ENCODE data around the gene RBM26. TPM values are rescaled to one million over a fixed set of nuclear protein-coding genes. Genes with fewer than 3 reads are reported as not detected.

RBM26 gene
- total and polyA plus RNA-seq, 2 experiments from 2014 or later, result 11.1 to 19.2 TPM

- Histone ChIP-seq H3K27ac (no peak overlapping the region), H3K79me2 (ENCODE audit: insufficient read depth) (peaks cover 88% of the 10 kb centered on the region), H3F3A (ENCODE audit: insufficient read depth) (peaks cover 22% of the 10 kb centered on the region), H4K20me1 (ENCODE audit: insufficient read depth) (peaks cover 27% of the 10 kb centered on the region), H3K36me3 (ENCODE audit: low read depth) (peaks cover 14% of the 10 kb centered on the region; the same call in 1 of the 2 replicates), H2AFZ (no peak overlapping the region), H3K4me3 (no peak overlapping the region), H3K4me2 (ENCODE audit: unreplicated experiment) (no peak overlapping the region), H3K9me2 (ENCODE audit: insufficient read depth) (no peaks in the 10 kb centered on the region), H3K9ac (no peak overlapping the region), H3K27me3 (replicated peaks; ENCODE audit: insufficient read depth) (no peaks in the 10 kb centered on the region), H3K9me3 (ENCODE audit: low read depth) (no peaks in the 10 kb centered on the region), H3K4me1 (ENCODE audit: insufficient read depth) (peaks cover 10% of the 10 kb centered on the region)
- no peak for TF ChIP-seq EZH2 (IDR thresholded peaks at IDR 0.05; ENCODE audit: insufficient read depth, poor library complexity, severe bottlenecking)
- no peak for TF ChIP-seq EZH2phosphoT487 (IDR thresholded peaks at IDR 0.05; ENCODE audit: insufficient read depth, low read depth)
- DNase-seq, result no peak
- WGBS, 2 experiments (ENCODE audit: low coverage in 1 of 2, low lambda C conversion rate in 2 of 2, missing lambda C conversion rate in 2 of 2), result 88 to 91% methylated on average over 14 of the region's 14 CpGs
- in situ Hi-C loops (cut with MboI), result no loop called here
Observed at GRCh38 chr13:79393564-79394249, 12.3 kb downstream of the RBM26 start.

GRCh38 chr13:79392882-79393563 lies 13.0 kb downstream of the RBM26 start:
- 77 to 78% methylated on average over 6 of the region's 6 CpGs for WGBS, 2 experiments (ENCODE audit: low coverage in 1 of 2, low lambda C conversion rate in 2 of 2, missing lambda C conversion rate in 2 of 2)
- Histone ChIP-seq H4K20me1 (ENCODE audit: insufficient read depth) (peaks cover 29% of the 10 kb centered on the region), H3K9me2 (ENCODE audit: insufficient read depth) (no peaks in the 10 kb centered on the region), H3K9me3 (ENCODE audit: low read depth) (no peaks in the 10 kb centered on the region), H3K79me2 (ENCODE audit: insufficient read depth) (peaks cover 88% of the 10 kb centered on the region), H3K27me3 (replicated peaks; ENCODE audit: insufficient read depth) (no peaks in the 10 kb centered on the region), H2AFZ (no peak overlapping the region), H3K4me3 (no peak overlapping the region), H3F3A (ENCODE audit: insufficient read depth) (peaks cover 16% of the 10 kb centered on the region), H3K9ac (no peak overlapping the region), H3K27ac (no peak overlapping the region), H3K4me2 (ENCODE audit: unreplicated experiment) (peak overlapping the region; percentile 7), H3K36me3 (ENCODE audit: low read depth) (peaks cover 10% of the 10 kb centered on the region; the same call in 1 of the 2 replicates), H3K4me1 (ENCODE audit: insufficient read depth) (peaks cover 10% of the 10 kb centered on the region)
- no peak for TF ChIP-seq EZH2 (IDR thresholded peaks at IDR 0.05; ENCODE audit: insufficient read depth, poor library complexity, severe bottlenecking)
- TF ChIP-seq EZH2phosphoT487 (IDR thresholded peaks at IDR 0.05; ENCODE audit: insufficient read depth, low read depth), result peak; percentile 80
- in situ Hi-C loops (cut with MboI), result no loop called here
- peak; percentile 81 for DNase-seq

- H3K27me3 ChIP-seq (replicated peaks; ENCODE audit: insufficient read depth), result no peaks in the 10 kb centered on the region
Observed at GRCh38 chr13:79389026-79389425, 17.0 kb downstream of the RBM26 start.

GRCh38 chr13:79387853-79388252 lies 18.2 kb downstream of the RBM26 start:
- Histone ChIP-seq H3K4me3 (no peak overlapping the region), H3F3A (ENCODE audit: insufficient read depth) (peaks cover 9% of the 10 kb centered on the region), H3K9ac (no peak overlapping the region), H3K4me2 (ENCODE audit: unreplicated experiment) (no peak overlapping the region), H3K27me3 (replicated peaks; ENCODE audit: insufficient read depth) (no peaks in the 10 kb centered on the region), H2AFZ (no peak overlapping the region), H3K9me3 (ENCODE audit: low read depth) (no peaks in the 10 kb centered on the region), H3K4me1 (ENCODE audit: insufficient read depth) (peaks cover 17% of the 10 kb centered on the region), H3K27ac (no peak overlapping the region), H3K36me3 (ENCODE audit: low read depth) (no peaks in the 10 kb centered on the region; the same call in 1 of the 2 replicates), H3K9me2 (ENCODE audit: insufficient read depth) (no peaks in the 10 kb centered on the region), H3K79me2 (ENCODE audit: insufficient read depth) (peaks cover 89% of the 10 kb centered on the region), H4K20me1 (ENCODE audit: insufficient read depth) (peaks cover 32% of the 10 kb centered on the region)
- DNase-seq, result no peak
- TF ChIP-seq EZH2phosphoT487 (IDR thresholded peaks at IDR 0.05; ENCODE audit: insufficient read depth, low read depth) (no peak), EZH2 (IDR thresholded peaks at IDR 0.05; ENCODE audit: insufficient read depth, poor library complexity, severe bottlenecking) (no peak)
- 96 to 100% methylated on average over 4 of the region's 4 CpGs for WGBS, 2 experiments (ENCODE audit: low coverage in 1 of 2, low lambda C conversion rate in 2 of 2, missing lambda C conversion rate in 2 of 2)
- in situ Hi-C loops (cut with MboI), result no loop called here

More at GRCh38 chr13:79389026-79389425, 17.0 kb downstream of the RBM26 start:
- Histone ChIP-seq H2AFZ (no peak overlapping the region), H3K9ac (no peak overlapping the region), H3K4me1 (ENCODE audit: insufficient read depth) (peaks cover 23% of the 10 kb centered on the region), H4K20me1 (ENCODE audit: insufficient read depth) (peaks cover 30% of the 10 kb centered on the region; the same call in 1 of the 2 replicates), H3K4me3 (no peak overlapping the region), H3F3A (ENCODE audit: insufficient read depth) (peaks cover 18% of the 10 kb centered on the region), H3K4me2 (ENCODE audit: unreplicated experiment) (no peak overlapping the region), H3K36me3 (ENCODE audit: low read depth) (no peaks in the 10 kb centered on the region; the same call in 1 of the 2 replicates), H3K9me3 (ENCODE audit: low read depth) (no peaks in the 10 kb centered on the region), H3K9me2 (ENCODE audit: insufficient read depth) (no peaks in the 10 kb centered on the region), H3K79me2 (ENCODE audit: insufficient read depth) (peaks cover 88% of the 10 kb centered on the region), H3K27ac (no peak overlapping the region)
- DNase-seq, result no peak
- in situ Hi-C loops (cut with MboI), result no loop called here
- TF ChIP-seq EZH2phosphoT487 (IDR thresholded peaks at IDR 0.05; ENCODE audit: insufficient read depth, low read depth) (no peak), EZH2 (IDR thresholded peaks at IDR 0.05; ENCODE audit: insufficient read depth, poor library complexity, severe bottlenecking) (no peak)
- 95 to 98% methylated on average over 1 of the region's 1 CpG for WGBS, 2 experiments (ENCODE audit: low coverage in 1 of 2, low lambda C conversion rate in 2 of 2, missing lambda C conversion rate in 2 of 2)
